Peyer's patch (tissue), 4 donors: Measurements from ENCODE around the gene ANKRD40CL. TPM values are rescaled to one million over a fixed set of nuclear protein-coding genes. Genes with fewer than 3 reads are reported as not detected.

Source experiments
- DNase-seq, 3 donors: peaks; one replicate each; pipeline ENCODE4 v3.0.0-alpha.2; 2017 to 2019
- H3K27ac ChIP-seq, 4 donors: fragments of 200-600 bp; sonication (generic); one replicate each; pipeline ENCODE4 v1.5.1; 2016 to 2019
- H3K27me3 ChIP-seq, 2 donors: fragments of 200-600 bp; sonication (generic); one replicate each; pipeline ENCODE4 v1.5.1; 2019
- H3K36me3 ChIP-seq, 3 donors: fragments of 200-600 bp; sonication (generic); one replicate each; pipeline ENCODE4 v1.5.1; 2016 to 2019
- H3K4me1 ChIP-seq, 4 donors: fragments of 200-600 bp; sonication (generic); one replicate each; pipeline ENCODE4 v1.5.1; 2016 to 2019
- H3K4me3 ChIP-seq, 4 donors: fragments of 200-600 bp; sonication (generic); 1 replicate in 3 of 4; 2 replicates in 1 of 4; pipeline ENCODE4 v1.5.1; 2016 to 2019; ENCODE audit warnings: mild to moderate bottlenecking in 1 of 4
- H3K9me3 ChIP-seq, 4 donors: fragments of 200-600 bp; sonication (generic); one replicate each; pipeline ENCODE4 v1.5.1; 2016 to 2019; ENCODE audit warnings: mild to moderate bottlenecking in 1 of 4
- POLR2A ChIP-seq, 2 donors: fragments of 450-650 bp; IDR thresholded peaks; one replicate each; pipeline ENCODE4 v1.5.1; 2017; ENCODE audit warnings: antibody characterized with exemption in 2 of 2, mild to moderate bottlenecking in 2 of 2, moderate library complexity in 2 of 2
- total RNA-seq, 4 donors: library from RNA; depleted of rRNA; stranded (reverse); fragments of >200 nt; gene quantifications; one replicate each; pipeline ENCODE4 v1.1.0, GENCODE V29; 2016
- TF ChIP-seq, protein P1 (sequence below), 6 experiments: fragments of 450-650 bp in 4 of 6; fragments of 200-600 bp in 2 of 6; sonication (generic) in 1 of 6; IDR thresholded peaks; one replicate each; pipeline ENCODE4 v1.5.1; 2017 to 2019; ENCODE audit warnings: antibody characterized with exemption in 6 of 6, mild to moderate bottlenecking in 3 of 6, moderate library complexity in 1 of 6

The ANKRD40CL gene
- total RNA-seq, 4 donors from 2014 or later, result 9.9 to 150 (median 139) TPM

DNA sequence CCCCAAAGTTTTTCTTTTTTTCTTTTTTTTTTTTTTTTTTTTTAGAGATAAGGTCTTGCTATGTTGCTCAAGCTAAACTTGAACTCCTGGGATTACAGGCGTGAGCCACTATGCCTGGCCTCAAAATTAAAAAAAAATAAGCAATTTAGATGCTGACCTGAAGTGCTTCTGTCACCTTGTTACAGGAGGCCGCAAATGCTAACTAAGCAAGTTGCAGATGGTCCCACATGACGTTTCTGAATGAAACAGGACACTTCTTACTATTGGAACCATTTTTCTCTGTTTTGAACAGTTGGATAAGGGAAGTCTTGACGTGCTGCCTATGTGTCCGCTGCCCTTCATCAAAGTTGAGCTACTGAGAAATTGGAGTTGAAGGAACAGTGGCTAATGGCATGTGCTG, 8.8 kb downstream of the ANKRD40CL start:
- DNase-seq, result no peak
- TF ChIP-seq POLR2A (IDR thresholded peaks at IDR 0.05), result no peak
- TF ChIP-seq, protein P1, sequence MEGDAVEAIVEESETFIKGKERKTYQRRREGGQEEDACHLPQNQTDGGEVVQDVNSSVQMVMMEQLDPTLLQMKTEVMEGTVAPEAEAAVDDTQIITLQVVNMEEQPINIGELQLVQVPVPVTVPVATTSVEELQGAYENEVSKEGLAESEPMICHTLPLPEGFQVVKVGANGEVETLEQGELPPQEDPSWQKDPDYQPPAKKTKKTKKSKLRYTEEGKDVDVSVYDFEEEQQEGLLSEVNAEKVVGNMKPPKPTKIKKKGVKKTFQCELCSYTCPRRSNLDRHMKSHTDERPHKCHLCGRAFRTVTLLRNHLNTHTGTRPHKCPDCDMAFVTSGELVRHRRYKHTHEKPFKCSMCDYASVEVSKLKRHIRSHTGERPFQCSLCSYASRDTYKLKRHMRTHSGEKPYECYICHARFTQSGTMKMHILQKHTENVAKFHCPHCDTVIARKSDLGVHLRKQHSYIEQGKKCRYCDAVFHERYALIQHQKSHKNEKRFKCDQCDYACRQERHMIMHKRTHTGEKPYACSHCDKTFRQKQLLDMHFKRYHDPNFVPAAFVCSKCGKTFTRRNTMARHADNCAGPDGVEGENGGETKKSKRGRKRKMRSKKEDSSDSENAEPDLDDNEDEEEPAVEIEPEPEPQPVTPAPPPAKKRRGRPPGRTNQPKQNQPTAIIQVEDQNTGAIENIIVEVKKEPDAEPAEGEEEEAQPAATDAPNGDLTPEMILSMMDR (IDR thresholded peaks at IDR 0.05), result no peak
- Histone ChIP-seq H3K27me3 (no peaks in the 10 kb centered on the region), H3K4me1 (peaks cover 0 to 9% (median under 1%) of the 10 kb centered on the region in 4 donors), H3K9me3 (no peaks in the 10 kb centered on the region), H3K36me3 (peaks cover 0 to 48% (median 0%) of the 10 kb centered on the region in 3 donors), H3K4me3 (no peak overlapping the region), H3K27ac (no peak overlapping the region)

DNA sequence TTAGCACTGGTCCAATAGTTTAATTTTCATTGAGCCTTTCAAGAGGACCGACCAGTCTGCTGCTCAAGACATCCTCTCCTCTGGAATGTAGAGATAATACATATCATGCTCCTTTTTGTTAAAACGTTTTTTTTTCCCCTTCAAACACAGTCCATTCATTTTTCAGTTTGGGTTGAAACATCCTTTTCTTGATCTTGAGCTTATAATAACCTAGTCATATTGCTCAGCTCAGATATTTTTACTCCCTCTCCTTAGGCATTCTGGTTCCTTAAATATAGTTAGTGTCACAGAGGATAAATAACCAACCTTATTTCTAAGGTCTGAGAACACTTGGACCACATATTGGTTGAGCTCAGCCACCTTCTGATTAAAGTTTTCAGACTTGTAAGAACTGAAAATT, 12.8 kb downstream of the ANKRD40CL start:
- no peak overlapping the region for H3K27ac ChIP-seq
- H3K4me3 ChIP-seq, result no peak overlapping the region
- no peaks in the 10 kb centered on the region for H3K27me3 ChIP-seq
- peaks cover 0 to 67% (median 0%) of the 10 kb centered on the region in 3 donors for H3K36me3 ChIP-seq
- no peak for DNase-seq
- TF ChIP-seq POLR2A (IDR thresholded peaks at IDR 0.05), result no peak
- TF ChIP-seq, protein P1 (IDR thresholded peaks at IDR 0.05), result no peak
- H3K4me1 ChIP-seq, result peaks cover 0 to 5% (median 0%) of the 10 kb centered on the region in 4 donors
- no peaks in the 10 kb centered on the region for H3K9me3 ChIP-seq

DNA sequence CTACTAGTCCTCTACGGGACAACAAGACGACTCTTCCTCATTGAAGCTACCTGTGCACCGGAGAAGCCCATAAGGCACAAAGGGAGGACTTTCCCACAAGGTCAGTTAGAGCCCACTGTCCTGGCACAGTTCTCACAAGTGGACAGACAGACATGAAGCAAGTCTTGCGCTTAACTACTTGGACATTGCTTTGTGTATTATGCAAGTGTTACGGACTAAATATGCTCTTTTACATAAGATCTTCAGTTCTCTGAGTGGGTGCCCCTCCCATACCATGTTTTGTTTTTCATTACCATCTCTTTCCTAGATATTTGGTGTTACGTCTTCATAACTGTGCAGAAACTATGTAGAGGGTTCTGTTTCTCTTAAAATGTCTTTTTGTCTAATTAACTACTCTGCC, 18.1 kb downstream of the ANKRD40CL start:
- H3K4me1 ChIP-seq, result no peaks in the 10 kb centered on the region
- no peaks in the 10 kb centered on the region for H3K9me3 ChIP-seq
- DNase-seq, result no peak
- H3K4me3 ChIP-seq, result no peak overlapping the region
- TF ChIP-seq, protein P1 (IDR thresholded peaks at IDR 0.05), result no peak
- no peak for TF ChIP-seq POLR2A (IDR thresholded peaks at IDR 0.05)
- H3K27ac ChIP-seq, result no peak overlapping the region
- peaks cover 0 to 98% (median 0%) of the 10 kb centered on the region in 3 donors for H3K36me3 ChIP-seq
- no peaks in the 10 kb centered on the region for H3K27me3 ChIP-seq

DNA sequence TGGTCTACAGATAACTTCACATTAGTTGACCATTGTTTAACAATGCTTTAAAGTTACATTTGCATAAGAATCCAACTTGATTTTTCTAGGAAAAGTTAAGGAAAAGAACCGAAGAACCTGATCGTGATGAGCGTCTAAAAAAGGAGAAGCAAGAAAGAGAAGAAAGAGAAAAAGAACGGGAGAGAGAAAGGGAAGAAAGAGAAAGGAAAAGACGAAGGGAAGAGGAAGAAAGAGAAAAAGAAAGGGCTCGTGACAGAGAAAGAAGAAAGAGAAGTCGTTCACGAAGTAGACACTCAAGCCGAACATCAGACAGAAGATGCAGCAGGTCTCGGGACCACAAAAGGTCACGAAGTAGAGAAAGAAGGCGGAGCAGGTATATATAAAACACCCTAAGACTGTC, 21.7 kb downstream of the ANKRD40CL start:
- DNase-seq, result no peak
- TF ChIP-seq POLR2A (IDR thresholded peaks at IDR 0.05), result no peak
- TF ChIP-seq, protein P1 (IDR thresholded peaks at IDR 0.05), result no peak
- no peak overlapping the region for H3K27ac ChIP-seq
- H3K27me3 ChIP-seq, result no peaks in the 10 kb centered on the region
- peaks cover 0 to 98% (median 3%) of the 10 kb centered on the region in 3 donors for H3K36me3 ChIP-seq
- H3K9me3 ChIP-seq, result no peaks in the 10 kb centered on the region
- H3K4me3 ChIP-seq, result no peak overlapping the region
- no peaks in the 10 kb centered on the region for H3K4me1 ChIP-seq

DNA sequence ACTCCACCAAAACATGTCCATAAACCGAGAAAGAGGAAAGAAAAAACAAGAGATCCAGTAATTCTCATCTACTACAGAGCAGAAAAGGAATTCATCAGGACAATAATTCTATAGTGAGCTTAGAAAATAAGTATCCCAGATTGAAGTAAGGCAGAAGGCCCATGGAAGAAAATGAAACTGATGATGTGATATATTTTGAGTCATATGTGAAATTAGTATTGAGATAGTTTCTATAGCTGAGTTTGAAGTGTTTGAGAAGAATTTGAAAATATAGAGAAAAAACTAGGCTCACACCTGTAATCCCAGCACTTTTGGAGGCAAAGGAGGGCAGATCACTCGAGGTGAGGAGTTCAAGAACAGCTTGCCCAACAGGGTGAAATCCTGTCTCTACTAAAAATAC, 28.2 kb downstream of the ANKRD40CL start:
- TF ChIP-seq, protein P1 (IDR thresholded peaks at IDR 0.05), result no peak
- TF ChIP-seq POLR2A (IDR thresholded peaks at IDR 0.05), result no peak
- H3K9me3 ChIP-seq, result no peaks in the 10 kb centered on the region
- no peak for DNase-seq
- H3K27me3 ChIP-seq, result no peaks in the 10 kb centered on the region
- peaks cover 0 to 64% (median 3%) of the 10 kb centered on the region in 3 donors for H3K36me3 ChIP-seq
- no peak overlapping the region for H3K27ac ChIP-seq
- peaks cover 0 to 7% (median 0%) of the 10 kb centered on the region in 4 donors for H3K4me1 ChIP-seq
- no peak overlapping the region for H3K4me3 ChIP-seq
